NAMALWA (cell line): Measurements from ENCODE around the gene NR2C2AP.
"Not testable (repeated sequence)": the region's sequence is repeated elsewhere in the genome, so short reads cannot be mapped to it uniquely, and the experiment has no call there.

ENCODE experiments used
- DNase-seq: peaks from one replicate; pipeline ENCODE4 v3.0.0-alpha.2; 2015; ENCODE audit warnings: low spot score

NR2C2AP gene, protein sequence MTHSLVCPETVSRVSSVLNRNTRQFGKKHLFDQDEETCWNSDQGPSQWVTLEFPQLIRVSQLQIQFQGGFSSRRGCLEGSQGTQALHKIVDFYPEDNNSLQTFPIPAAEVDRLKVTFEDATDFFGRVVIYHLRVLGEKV

DNA sequence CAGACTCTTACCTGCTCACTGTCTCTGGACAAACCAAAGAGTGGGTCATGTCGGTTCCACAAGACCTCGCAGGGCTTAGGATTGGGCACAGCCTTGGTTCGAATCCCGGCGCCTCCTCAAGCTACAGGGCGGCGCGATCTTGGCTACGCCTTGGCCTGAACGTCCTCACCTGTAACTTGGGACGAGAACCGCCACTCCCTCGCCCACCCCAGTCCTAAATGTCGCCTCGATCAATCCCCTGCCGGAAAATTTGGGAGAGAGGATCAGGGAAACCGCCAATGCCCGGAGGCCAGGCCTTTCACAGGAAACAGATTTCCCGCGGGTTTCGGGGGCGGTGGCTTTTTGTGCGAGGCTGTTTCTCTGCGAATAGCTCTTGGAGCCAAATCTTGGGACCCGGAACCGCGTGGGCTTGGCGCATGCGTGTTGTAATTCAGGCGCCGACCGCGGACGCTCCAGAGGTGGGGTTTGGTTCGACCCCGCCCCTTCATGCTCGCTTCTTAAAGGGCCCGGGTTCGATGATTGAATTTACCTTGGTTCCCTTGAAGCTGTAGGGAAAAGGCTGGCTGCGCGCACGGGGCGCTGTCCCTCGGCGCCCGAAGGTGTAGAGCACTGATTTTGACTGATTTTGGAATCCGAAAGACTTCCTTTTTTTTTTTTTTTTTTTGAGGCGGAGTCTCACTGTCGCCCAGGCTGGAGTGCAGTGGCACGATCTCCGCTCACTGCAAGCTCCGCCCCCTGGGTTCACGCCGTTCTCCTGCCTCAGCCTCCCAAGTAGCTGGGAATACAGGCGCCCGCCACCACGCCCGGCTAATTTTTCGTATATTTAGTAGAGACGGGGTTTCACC is at the start of gene NR2C2AP:
Gene NR2C2AP (minus strand): TSS at position 403 of the 845 bp plus-strand sequence. CDS start 354 bp downstream, at position 49.
- DNase-seq: peak; percentile 95

DNA sequence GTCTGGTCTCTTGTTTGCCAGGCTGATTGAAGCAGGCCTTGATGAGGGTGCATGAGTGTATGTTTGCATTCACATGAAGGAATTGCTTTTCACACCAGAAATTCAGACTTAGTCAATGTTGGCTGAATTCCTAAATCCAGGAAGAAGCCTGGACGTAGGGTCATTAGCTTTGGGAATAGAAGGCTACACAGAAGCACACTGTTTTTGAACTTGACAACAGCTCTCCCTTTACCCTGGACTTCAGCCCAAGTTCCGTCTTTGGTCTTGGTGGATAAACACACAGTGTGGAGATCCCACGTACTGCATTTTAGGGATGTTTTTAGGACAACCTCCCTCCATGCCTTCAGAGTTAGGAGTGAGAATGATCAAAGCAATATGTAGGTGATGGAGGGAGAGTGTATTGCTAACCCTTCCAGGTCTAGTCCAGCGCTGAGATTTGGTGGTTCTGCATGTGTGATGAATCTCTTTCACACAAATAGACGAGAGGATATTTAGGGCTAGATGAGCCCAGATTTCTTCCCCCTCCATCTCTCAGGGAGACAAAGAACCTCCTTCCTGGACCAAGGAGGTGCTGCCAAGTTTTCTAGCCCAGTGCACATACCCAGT is 47.1 kb upstream of the NR2C2AP start:
- DNase-seq: no peak

DNA sequence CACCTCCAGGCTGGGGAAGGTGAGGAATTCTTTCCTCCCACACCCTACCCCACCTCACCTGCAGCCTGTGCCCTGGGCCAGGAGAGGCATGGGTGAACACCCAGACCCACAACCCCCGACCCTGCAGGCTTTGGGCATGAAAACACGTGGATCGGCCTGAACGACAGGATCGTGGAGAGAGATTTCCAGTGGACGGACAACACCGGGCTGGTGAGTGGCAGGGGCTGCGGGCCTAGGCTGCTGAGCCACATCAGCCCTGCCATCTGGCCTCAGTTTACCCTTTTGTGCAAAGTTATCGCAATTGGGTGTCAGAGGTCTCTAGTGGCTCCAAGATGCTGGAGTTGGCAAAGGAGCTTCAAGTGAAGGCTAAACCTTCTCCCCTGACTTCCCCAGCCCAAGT is 37.3 kb upstream of the NR2C2AP start:
- no peak for DNase-seq

DNA sequence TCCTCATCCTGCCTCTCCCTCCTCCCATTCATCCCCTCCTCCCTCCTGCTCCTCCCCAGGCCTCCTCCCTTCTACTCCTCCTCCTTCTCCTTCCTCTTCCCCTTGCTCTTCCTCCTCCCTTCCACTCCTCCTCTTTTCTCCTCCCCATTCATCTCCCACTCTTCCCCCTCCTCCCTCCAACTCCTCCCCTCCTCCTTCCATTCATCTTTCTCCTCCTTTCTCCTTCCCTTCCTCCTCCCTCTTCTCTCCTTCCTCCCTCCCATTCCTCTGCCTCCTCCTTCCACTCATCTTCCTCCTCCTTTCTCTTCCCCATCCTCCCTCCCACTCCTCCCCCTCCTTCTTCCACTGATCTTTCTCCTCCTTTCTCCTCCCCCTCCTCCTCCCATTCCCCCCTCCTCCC is 36.5 kb upstream of the NR2C2AP start:
- no peak for DNase-seq

DNA sequence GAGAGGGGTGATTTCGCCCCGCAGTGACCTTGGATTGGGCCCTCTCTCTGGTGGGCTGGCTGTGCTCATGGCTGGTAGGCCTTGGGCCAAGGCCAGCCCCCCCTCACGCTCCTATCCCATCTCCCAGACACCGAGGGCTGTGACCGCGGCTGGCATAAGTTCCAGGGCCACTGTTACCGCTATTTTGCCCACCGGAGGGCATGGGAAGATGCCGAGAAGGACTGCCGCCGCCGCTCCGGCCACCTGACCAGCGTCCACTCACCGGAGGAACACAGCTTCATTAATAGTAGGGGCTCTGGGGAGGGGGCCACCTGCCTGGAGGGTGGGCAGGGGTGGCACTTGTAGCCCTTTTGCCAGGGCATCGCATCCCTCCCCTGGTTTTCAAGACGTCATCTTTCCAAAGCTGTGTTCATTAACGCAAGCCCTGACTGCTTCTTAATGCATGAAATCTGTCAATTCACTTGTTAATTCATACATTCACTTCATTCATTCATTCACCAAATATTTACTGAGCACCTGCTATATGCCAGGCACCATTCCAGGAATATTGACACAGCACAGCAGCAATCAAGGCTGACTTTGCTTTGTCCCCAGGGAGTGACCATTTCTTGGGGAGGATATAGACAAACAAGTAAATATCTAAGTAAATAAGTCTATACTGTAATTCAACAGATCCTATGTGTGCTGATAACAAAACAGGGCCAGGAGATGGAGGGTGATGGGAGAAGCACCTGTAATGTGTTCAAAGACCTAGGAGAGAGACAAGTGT is 35.1 kb upstream of the NR2C2AP start:
- no peak for DNase-seq

DNA sequence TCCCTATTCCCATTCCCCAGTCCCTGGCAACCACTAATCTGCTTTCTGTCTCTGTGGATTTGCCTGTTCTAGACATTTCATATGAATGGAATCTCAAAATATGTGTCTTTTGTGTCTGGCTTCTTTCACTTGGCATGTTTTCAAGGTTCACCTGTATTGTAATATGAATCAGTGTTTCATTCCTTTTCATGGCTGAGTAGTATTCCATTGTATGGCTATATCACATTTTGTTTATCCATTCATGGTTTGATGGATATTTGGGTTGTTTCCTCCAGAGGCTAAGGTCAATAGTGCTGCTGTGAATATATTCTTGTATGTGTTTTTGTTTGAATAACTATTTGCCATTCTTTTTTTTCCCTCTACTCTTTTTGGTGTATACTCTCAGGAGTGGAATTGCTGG is 33.0 kb upstream of the NR2C2AP start:
- no peak for DNase-seq

DNA sequence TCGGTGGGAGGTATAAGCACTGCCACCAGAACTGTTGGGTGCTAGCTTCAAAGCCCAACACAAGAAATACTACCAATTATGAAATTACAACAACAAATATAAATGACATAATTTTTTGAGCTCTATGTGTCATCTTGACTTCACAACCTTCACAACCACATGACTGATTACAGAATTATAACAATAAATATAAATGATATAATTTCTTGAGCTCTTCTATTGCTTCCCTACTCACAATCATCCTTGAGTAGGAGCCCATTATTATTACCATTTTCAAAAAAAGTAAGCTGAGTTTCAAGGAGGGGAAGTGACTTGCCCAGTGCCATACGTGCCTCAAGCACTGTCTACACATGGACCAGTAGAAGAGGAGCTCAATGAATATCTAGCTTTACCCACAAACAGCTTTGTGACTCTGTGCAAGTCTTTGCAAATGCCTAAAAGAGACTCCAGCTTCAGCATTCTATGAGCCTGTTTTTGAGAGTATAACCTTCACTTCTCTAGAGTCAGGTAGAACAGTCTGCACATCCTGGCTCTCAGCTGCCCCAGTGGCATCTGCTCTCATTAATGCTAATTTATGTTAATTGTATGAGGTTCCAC is 31.1 kb upstream of the NR2C2AP start:
- DNase-seq: peak; percentile 47

DNA sequence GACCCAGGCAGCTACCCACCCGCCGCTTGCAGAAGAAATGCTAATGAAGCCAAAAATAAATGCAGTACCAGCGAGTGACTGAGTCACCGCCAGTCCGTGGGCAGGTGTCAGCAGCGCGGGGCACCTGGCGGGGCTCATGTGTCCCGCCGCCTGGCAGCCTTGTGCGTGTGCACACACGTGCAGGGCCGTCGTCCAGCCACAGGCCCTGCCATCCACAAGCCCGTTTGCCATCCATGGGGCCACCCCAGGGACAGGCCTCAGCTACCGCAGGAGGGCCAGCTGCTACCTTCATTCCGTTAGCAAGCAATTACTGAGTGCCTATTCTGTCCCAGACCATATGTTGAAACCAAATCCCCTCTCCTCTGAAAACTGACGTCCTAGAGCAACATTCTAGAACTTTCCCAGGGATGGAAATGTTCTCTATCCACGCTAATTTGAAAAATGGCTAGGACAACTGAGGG is 29.1 kb upstream of the NR2C2AP start:
- DNase-seq: no peak

DNA sequence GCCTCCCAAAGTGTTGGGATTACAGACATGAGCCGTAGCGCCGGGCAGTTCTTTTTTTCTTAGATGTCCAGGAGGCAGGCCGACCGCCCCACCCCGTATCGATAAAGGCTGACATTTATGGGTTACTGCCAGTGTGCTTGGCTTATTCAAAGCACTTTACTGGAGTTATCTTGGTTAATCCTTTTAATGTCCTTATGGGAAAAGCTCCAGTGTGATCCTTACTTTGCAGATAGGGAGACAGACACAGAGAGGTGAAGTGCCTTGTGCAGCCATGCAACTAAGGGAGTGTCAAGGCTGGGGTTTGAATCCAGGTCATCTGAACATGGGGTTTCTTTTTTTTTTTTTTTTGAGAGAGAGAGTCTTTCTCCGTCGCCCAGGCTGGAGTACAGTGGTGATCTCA is 27.8 kb upstream of the NR2C2AP start:
- DNase-seq: no peak

DNA sequence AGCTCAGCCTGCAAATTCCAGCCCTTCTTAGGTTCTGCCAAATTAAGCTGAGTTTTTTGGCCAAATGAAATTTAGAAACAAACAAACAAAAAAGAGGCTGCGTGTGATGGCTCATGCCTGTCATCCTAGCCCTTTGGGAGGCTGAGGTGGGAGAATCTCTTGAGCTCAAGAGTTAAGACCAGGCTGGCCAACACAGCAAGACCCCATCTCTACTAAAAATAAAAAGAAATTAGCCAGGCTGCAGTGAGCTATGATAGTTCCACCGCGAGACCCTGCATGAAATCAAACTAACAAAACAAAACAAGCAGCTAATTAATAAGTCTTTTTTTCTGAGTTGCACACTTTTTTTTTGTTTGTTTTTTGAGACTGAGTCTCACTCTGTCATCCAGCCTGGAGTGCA is 26.5 kb upstream of the NR2C2AP start:
- DNase-seq: no peak

DNA sequence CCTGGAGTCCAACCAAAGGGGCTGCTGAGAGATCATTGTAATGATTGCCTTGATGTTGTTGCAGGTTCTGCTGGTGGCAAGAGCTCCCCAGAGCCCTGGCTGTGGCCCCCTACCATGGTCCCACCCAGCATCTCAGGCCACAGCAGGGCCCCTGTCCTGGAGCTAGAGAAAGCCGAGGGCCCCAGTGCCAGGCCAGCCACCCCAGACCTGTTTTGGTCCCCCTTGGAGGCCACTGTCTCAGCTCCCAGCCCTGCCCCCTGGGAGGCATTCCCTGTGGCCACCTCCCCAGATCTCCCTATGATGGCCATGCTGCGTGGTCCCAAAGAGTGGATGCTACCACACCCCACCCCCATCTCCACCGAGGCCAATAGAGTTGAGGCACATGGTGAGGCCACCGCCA is 24.0 kb upstream of the NR2C2AP start:
- DNase-seq: no peak

DNA sequence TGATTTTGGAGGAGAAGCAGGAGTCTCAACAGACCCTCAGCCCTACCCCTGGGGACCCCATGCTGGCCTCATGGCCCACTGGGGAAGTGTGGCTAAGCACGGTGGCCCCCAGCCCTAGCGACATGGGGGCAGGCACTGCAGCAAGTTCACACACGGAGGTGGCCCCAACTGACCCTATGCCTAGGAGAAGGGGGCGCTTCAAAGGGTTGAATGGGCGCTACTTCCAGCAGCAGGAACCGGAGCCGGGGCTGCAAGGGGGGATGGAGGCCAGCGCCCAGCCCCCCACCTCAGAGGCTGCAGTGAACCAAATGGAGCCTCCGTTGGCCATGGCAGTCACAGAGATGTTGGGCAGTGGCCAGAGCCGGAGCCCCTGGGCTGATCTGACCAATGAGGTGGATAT is 23.4 kb upstream of the NR2C2AP start:
- no peak for DNase-seq

DNA sequence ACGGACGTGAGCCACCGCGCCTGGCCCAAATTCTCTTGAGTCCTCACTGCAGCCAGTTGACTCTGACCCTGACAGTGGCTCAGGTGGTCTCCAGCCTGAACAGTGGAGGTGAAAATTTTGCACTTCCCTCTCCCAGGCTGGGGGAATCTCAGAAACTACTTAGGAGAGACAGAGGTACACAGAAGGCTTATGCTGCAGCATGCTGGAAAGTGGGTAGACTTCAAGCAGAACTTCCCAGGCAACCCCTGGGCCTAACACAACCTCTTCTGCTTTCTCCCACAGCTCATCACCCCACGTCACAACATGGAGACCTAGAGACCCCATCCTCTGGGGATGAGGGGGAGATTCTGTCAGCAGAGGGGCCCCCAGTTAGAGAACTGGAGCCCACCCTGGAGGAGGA is 23.0 kb upstream of the NR2C2AP start:
- DNase-seq: no peak

DNA sequence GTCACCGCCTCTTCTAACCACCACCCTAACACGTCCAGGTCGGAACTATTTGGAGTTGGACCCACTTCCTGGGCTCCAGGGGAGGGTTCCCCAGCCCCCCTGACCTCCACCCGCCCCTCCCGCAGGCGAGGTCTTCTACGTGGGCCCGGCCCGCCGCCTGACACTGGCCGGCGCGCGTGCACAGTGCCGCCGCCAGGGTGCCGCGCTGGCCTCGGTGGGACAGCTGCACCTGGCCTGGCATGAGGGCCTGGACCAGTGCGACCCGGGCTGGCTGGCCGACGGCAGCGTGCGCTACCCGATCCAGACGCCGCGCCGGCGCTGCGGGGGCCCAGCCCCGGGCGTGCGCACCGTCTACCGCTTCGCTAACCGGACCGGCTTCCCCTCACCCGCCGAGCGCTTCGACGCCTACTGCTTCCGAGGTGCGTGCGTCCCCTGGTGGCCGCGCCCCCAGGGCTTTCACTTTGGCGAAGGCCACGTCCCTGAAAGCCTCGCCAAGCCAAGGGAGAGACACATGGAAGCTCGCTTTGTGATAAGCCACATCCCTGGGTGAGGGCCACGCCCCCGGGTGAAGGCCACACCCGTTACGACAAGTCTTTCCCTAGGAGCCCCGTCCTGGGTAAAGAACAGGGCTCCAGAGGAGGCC is 21.8 kb upstream of the NR2C2AP start:
- peak; percentile 59 for DNase-seq

DNA sequence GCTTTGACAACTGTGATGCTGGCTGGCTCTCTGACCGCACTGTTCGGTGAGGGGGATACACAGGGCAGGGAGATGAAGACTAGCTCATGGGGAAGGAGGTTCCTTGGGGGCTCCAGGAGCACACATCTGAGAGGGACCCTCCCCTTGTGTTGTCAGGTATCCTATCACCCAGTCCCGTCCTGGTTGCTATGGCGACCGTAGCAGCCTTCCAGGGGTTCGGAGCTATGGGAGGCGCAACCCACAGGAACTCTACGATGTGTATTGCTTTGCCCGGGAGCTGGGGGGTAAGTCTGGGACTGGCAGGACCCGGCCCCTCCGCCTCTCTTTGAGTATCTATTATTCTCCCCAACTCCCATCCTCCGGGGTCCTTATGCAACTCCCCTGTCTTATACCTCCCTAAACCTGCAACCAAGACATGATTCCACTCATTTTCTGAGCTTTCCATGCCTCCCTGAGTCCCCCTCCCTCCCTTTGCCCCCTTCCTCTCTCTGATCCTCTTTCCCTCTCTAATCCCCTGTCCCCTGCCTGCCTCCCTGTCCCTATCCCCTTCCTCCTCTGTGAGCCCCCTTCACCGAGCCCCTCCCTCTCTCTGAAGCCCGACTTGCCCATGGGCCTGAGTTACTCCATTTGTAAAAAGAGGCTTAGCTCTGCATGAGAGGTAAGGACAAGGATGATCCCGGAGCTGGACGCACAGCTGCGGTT is 21.1 kb upstream of the NR2C2AP start:
- no peak for DNase-seq

DNA sequence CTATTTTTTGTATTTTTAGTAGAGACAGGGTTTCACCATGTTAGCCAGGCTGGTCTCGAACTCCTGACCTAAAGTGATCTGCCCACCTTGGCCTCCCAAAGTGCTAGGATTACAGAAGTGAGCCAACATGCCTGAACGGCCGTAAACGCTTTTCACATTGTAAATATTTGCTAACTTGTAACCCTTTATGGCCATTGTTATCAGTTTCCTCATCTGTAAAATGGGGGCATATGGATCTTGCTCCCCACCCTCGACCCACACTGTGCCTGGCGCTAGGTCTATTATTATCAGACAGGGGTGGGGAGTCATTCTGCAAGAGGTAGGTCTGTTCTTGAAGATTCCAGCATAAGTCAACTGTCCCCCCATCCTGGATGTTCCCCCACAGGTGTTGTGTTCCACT is 20.4 kb upstream of the NR2C2AP start:
- no peak for DNase-seq

DNA sequence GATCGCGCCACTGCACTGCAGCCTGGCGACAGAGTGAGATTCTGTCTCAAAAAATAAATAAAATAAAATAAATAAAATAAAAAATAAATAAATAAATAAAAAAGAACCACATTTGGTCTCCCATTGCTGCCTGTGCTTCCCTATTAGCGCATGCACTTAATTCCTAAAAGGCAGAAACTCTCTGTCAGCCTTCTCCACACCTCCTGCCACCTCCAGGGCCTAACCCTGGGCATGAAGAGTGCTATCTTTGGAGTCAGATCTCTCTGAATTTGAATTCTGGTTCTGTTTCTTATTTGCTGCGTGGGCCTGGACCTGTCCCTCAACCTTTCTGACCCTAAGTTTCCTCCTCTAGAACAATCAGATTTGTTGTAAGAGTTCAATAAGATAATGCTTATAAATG is 19.8 kb upstream of the NR2C2AP start:
- DNase-seq: no peak

DNA sequence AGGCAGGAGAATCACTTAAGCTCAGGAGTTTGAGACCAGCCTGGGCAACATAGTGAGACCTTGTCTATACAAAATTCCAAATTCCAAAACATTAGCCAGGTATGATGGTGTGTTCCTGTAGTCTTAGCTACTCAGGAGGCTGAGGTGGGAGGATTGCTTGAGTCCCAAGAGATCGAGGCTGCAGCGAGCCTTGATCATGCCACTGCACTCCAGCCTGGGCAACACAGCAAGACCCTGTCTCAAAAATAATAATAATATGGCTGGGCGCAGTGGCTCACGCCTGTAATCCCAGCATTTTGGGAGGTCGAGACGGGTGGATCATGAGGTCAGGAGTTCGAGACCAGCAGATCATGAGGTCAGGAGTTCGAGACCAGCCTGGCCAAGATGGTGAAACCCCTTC is 17.8 kb upstream of the NR2C2AP start:
- not testable (repeated sequence) for DNase-seq

DNA sequence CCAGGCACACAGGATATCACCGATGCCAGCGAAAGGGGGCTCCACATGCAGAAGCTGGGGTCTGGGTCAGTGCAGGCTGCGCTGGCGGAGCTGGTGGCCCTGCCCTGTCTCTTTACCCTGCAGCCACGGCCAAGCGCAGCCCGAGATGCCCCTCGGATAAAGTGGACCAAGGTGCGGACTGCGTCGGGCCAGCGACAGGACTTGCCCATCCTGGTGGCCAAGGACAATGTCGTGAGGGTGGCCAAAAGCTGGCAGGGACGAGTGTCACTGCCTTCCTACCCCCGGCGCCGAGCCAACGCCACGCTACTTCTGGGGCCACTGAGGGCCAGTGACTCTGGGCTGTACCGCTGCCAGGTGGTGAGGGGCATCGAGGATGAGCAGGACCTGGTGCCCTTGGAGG is 15.7 kb upstream of the NR2C2AP start:
- no peak for DNase-seq

DNA sequence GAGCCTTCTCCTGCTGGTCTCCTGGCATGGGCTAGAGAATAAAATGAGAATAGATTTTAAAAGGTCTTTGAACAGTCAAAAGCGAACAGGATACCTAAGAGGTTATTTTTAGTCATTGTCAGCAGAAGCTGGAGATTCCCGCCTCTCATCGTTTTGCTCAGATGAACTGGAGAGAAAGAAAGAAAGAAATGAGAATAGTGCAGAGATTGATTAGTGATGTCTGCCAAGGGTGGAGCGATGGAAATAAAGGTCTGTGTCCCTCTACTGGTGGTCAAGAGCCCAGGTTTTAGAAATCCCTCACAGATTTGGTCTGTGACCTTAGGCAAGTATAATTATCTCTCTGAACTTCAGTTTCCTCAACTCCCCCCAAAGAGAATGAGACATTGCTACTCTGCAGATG is 13.9 kb upstream of the NR2C2AP start:
- DNase-seq: peak; percentile 68

DNA sequence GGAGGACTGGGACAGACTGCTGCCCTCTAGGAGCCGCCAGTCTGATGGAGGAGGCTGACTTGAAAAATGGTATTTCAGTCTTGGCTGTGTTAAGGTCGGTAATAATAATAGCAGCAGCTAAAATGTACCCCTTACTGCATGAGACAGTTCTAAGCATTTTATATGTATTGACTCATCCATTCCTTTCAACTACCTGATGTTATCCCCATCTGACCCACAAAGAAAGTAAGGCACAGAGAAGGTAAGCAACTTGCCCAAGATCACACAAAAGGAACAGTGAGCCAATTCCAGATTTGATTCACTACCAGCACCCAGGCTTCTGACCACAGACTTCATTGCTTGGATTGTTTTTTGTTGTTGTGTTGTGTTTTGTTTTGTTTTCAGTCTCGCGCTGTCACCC is 12.6 kb upstream of the NR2C2AP start:
- no peak for DNase-seq
